HCT116 (cell line): ENCODE results near the gene TXNDC9. TPM values are rescaled to one million over a fixed set of nuclear protein-coding genes. Genes with fewer than 3 reads are reported as not detected.

Source experiments
- ATAC-seq: fragments of 200-7000 bp; cut with Tn5 transposase; 2 replicates; pipeline ENCODE4 v1.9.1; 2020; ENCODE audit warnings: mild to moderate bottlenecking, moderate library complexity
- BruUV-seq: library from RNA; stranded (reverse); fragments of 400-500 nt; replicated peaks from 2 replicates; lab custom pipeline; 2021; lab: Mats Ljungman, UMichigan
- CTCF ChIA-PET: fragments of 300-600 bp; sonication (Branson Sonifier 250); formaldehyde crosslinking; loops from one replicate; lab custom pipeline; 2021; ENCODE audit warnings: antibody characterized with exemption; lab: Charles Lee
- POLR2A ChIA-PET: fragments of 300-600, 350-600 bp; sonication (Branson Sonifier 250); formaldehyde crosslinking; loops from one replicate; lab custom pipeline; 2021; ENCODE audit warnings: antibody characterized with exemption; lab: Charles Lee
- RAD21 ChIA-PET, 2 experiments: fragments of 300-600 bp; sonication (Branson Sonifier 250); formaldehyde crosslinking; loops; one replicate each; lab custom pipeline; 2023; ENCODE audit warnings: low total read pairs in 2 of 2; ENCODE audit not compliant: uncharacterized antibody in 2 of 2, unreplicated experiment in 2 of 2, low non-redundant PET in 1 of 2; lab: Charles Lee
- DNase-seq: peaks from one replicate; pipeline ENCODE4 v3.0.0-alpha.2; 2010; ENCODE audit warnings: low read depth, low spot score
- H2AFZ ChIP-seq: fragments of 200-600 bp; shearing (Covaris generic), sonication (generic); 2 replicates; pipeline ENCODE4 v1.6.1; 2017; ENCODE audit warnings: low read depth, mixed run types, mixed read lengths, antibody characterized with exemption, low read length; ENCODE audit not compliant: poor library complexity, severe bottlenecking
- H3K27ac ChIP-seq: 2 replicates; pipeline ENCODE4 v1.5.1; 2012; ENCODE audit warnings: low read depth, low read length
- H3K27me3 ChIP-seq: fragments of 200-600 bp; sonication (generic); 2 replicates; pipeline ENCODE4 v1.6.1; 2016; ENCODE audit warnings: mixed run types, low read length, mixed read lengths; ENCODE audit not compliant: insufficient read depth
- H3K36me3 ChIP-seq, 2 experiments: fragments of 200-500 bp in 1 of 2; fragments of 200-600 bp in 1 of 2; sonication (Bioruptor generic) in 1 of 2; sonication (generic) in 1 of 2; 2 replicates each; pipeline versions ENCODE4 v1.5.1 to v1.6.1; 2014 to 2016; ENCODE audit warnings: low read length in 2 of 2, inconsistent platforms in 1 of 2, mixed read lengths in 1 of 2, mixed run types in 1 of 2; ENCODE audit not compliant: insufficient read depth in 2 of 2, control insufficient read depth in 1 of 2
- H3K4me1 ChIP-seq, 2 experiments: fragments of 200-600 bp in 1 of 2; sonication (generic) in 1 of 2; 2 replicates each; pipeline versions ENCODE4 v1.5.1 to v1.6.1; 2012 to 2017; ENCODE audit warnings: low read length in 2 of 2, inconsistent platforms in 1 of 2, mild to moderate bottlenecking in 1 of 2, mixed read lengths in 1 of 2, mixed run types in 1 of 2, moderate library complexity in 1 of 2; ENCODE audit not compliant: insufficient read depth in 2 of 2, control insufficient read depth in 1 of 2
- H3K4me2 ChIP-seq: fragments of 200-600 bp; sonication (generic); 2 replicates; pipeline ENCODE4 v1.6.1; 2017; ENCODE audit warnings: mixed run types, low read length, mixed read lengths
- H3K4me3 ChIP-seq, 2 experiments: fragments of 200-600 bp in 1 of 2; sonication (generic) in 1 of 2; replicated peaks in 1 of 2; 2 replicates each; pipeline ENCODE4 v1.5.1; 2011 to 2016; ENCODE audit warnings: low read length in 2 of 2, control low read depth in 1 of 2, low read depth in 1 of 2, mild to moderate bottlenecking in 1 of 2, mixed read lengths in 1 of 2, mixed run types in 1 of 2
- H3K79me2 ChIP-seq: fragments of 200-600 bp; sonication (generic); 2 replicates; pipeline ENCODE4 v1.6.1; 2017; ENCODE audit warnings: mild to moderate bottlenecking, mixed run types, low read length, moderate library complexity, mixed read lengths; ENCODE audit not compliant: insufficient read depth
- H3K9ac ChIP-seq: fragments of 200-600 bp; sonication (generic); 2 replicates; pipeline ENCODE4 v1.6.1; 2016; ENCODE audit warnings: low read length, mixed read lengths
- H3K9me2 ChIP-seq: fragments of 200-600 bp; sonication (generic), shearing (Covaris generic); 2 replicates; pipeline ENCODE4 v1.6.1; 2017; ENCODE audit warnings: mixed run types, mild to moderate bottlenecking, moderate library complexity; ENCODE audit not compliant: insufficient read depth
- H3K9me3 ChIP-seq, 2 experiments: fragments of 200-500 bp in 1 of 2; fragments of 200-600 bp in 1 of 2; sonication (Bioruptor generic) in 1 of 2; sonication (generic) in 1 of 2; 2 replicates each; pipeline ENCODE4 v1.6.1; 2014 to 2017; ENCODE audit warnings: low read length in 2 of 2, mixed read lengths in 2 of 2, inconsistent platforms in 1 of 2, low read depth in 1 of 2, mild to moderate bottlenecking in 1 of 2, mixed run types in 1 of 2, moderate library complexity in 1 of 2; ENCODE audit not compliant: control insufficient read depth in 1 of 2, insufficient read depth in 1 of 2
- H4K20me1 ChIP-seq: fragments of 200-600 bp; sonication (generic), shearing (Covaris generic); 2 replicates; pipeline ENCODE4 v1.6.1; 2017; ENCODE audit warnings: mixed run types, mild to moderate bottlenecking, moderate library complexity; ENCODE audit not compliant: insufficient read depth
- ATF3 ChIP-seq: IDR thresholded peaks from 2 replicates; pipeline ENCODE4 v1.6.1; 2012
- CBX3 ChIP-seq: IDR thresholded peaks from 2 replicates; pipeline ENCODE4 v1.6.1; 2012; ENCODE audit warnings: low read depth
- CEBPB ChIP-seq: IDR thresholded peaks from 2 replicates; pipeline ENCODE4 v1.6.1; 2012; ENCODE audit warnings: low read depth
- EZH2 ChIP-seq: fragments of 200-600 bp; sonication (generic); IDR thresholded peaks from 2 replicates; pipeline ENCODE4 v1.6.1; 2017; ENCODE audit warnings: antibody characterized with exemption, mixed run types
- EZH2phosphoT487 ChIP-seq: fragments of 200-600 bp; IDR thresholded peaks from 2 replicates; pipeline ENCODE4 v1.6.1; 2018; ENCODE audit warnings: antibody characterized with exemption, borderline replicate concordance
- FOSL1 ChIP-seq: IDR thresholded peaks from 2 replicates; pipeline ENCODE4 v1.6.1; 2012; ENCODE audit warnings: low read depth
- JUND ChIP-seq: IDR thresholded peaks from 2 replicates; pipeline ENCODE4 v1.6.1; 2012
- MAX ChIP-seq: IDR thresholded peaks from 2 replicates; pipeline ENCODE4 v1.6.1; 2012
- POLR2A ChIP-seq: IDR thresholded peaks from 2 replicates; pipeline ENCODE4 v1.7.0; 2011; ENCODE audit warnings: borderline replicate concordance; ENCODE audit not compliant: insufficient read depth, insufficient read length; ENCODE audit errors: extremely low read depth
- RAD21 ChIP-seq: IDR thresholded peaks from 2 replicates; pipeline ENCODE4 v1.6.1; 2012; ENCODE audit warnings: low read depth, mild to moderate bottlenecking
- REST ChIP-seq: IDR thresholded peaks from 2 replicates; pipeline ENCODE4 v1.6.1; 2012; ENCODE audit warnings: low read depth
- SIN3A ChIP-seq: IDR thresholded peaks from 2 replicates; pipeline ENCODE4 v1.6.1; 2012; ENCODE audit warnings: low read depth
- SP1 ChIP-seq: IDR thresholded peaks from 2 replicates; pipeline ENCODE4 v1.6.1; 2012; ENCODE audit warnings: low read depth
- SRF ChIP-seq: IDR thresholded peaks from 2 replicates; pipeline ENCODE4 v1.6.1; 2012; ENCODE audit warnings: low read depth
- TCF7L2 ChIP-seq: IDR thresholded peaks from 2 replicates; pipeline ENCODE4 v1.7.0; 2011; ENCODE audit warnings: borderline replicate concordance, inconsistent platforms; ENCODE audit not compliant: insufficient read depth, insufficient read length; ENCODE audit errors: extremely low read depth
- ZBTB33 ChIP-seq: IDR thresholded peaks from 2 replicates; pipeline ENCODE4 v1.6.1; 2011; ENCODE audit warnings: mild to moderate bottlenecking, low read length, moderate library complexity; ENCODE audit not compliant: insufficient replicate concordance; ENCODE audit errors: extremely low read depth
- ZNF274 ChIP-seq: fragments of 200-500 bp; sonication (Bioruptor generic); IDR thresholded peaks from 2 replicates; pipeline ENCODE4 v1.6.1; 2014; ENCODE audit warnings: mild to moderate bottlenecking, low read depth, low read length, inconsistent platforms
- intact Hi-C: fragments of 100-400 bp; cut with micrococcal nuclease; formaldehyde crosslinking; loops from 2 replicates; pipeline ENCODE4 v1.10.0; 2022
- total RNA-seq: library from RNA; stranded (reverse); gene quantifications from one replicate; pipeline ENCODE4 v1.2.1, GENCODE V29; 2021; ENCODE audit not compliant: unreplicated experiment
- TF ChIP-seq, protein P1 (sequence below), 3 experiments: fragments of 200-600 bp in 1 of 3; sonication (generic) in 1 of 3; IDR thresholded peaks in 2 of 3; conservative IDR thresholded peaks in 1 of 3; 2 replicates each; pipeline ENCODE4 v1.5.1; 2012 to 2017; ENCODE audit warnings: low read depth in 2 of 3, low read length in 2 of 3, antibody characterized with exemption in 1 of 3, borderline replicate concordance in 1 of 3, control low read depth in 1 of 3, mild to moderate bottlenecking in 1 of 3, mixed read lengths in 1 of 3, mixed run types in 1 of 3, moderate library complexity in 1 of 3; ENCODE audit not compliant: insufficient read depth in 1 of 3

TXNDC9 gene
- total RNA-seq, 1 experiment from 2014 or later, result 18.3 TPM

GRCh38 chr2:99376254-99376864 lies 40.2 kb upstream of the TXNDC9 start:
- Histone ChIP-seq H3K79me2 (peaks cover 44% of the 10 kb centered on the region), H3K9ac (no peak overlapping the region), H3K4me1 (no peaks in the 10 kb centered on the region), H3K9me2 (no peaks in the 10 kb centered on the region), H3K36me3 (peaks cover 39 to 47% of the 10 kb centered on the region in 2 experiments), H3K27me3 (no peaks in the 10 kb centered on the region), H2AFZ (no peak overlapping the region), H3K4me3 (no peak overlapping the region), H3K27ac (no peak overlapping the region), H3K9me3 (no peaks in the 10 kb centered on the region), H4K20me1 (no peaks in the 10 kb centered on the region), H3K4me2 (no peak overlapping the region)
- POLR2A ChIA-PET, result no interaction called here
- TF ChIP-seq EZH2, result no peak
- TF ChIP-seq ATF3, result no peak
- TF ChIP-seq CBX3, result no peak
- no peak for TF ChIP-seq CEBPB
- TF ChIP-seq FOSL1, result no peak
- TF ChIP-seq SIN3A, result no peak
- TF ChIP-seq EZH2phosphoT487, result no peak
- TF ChIP-seq, protein P1, sequence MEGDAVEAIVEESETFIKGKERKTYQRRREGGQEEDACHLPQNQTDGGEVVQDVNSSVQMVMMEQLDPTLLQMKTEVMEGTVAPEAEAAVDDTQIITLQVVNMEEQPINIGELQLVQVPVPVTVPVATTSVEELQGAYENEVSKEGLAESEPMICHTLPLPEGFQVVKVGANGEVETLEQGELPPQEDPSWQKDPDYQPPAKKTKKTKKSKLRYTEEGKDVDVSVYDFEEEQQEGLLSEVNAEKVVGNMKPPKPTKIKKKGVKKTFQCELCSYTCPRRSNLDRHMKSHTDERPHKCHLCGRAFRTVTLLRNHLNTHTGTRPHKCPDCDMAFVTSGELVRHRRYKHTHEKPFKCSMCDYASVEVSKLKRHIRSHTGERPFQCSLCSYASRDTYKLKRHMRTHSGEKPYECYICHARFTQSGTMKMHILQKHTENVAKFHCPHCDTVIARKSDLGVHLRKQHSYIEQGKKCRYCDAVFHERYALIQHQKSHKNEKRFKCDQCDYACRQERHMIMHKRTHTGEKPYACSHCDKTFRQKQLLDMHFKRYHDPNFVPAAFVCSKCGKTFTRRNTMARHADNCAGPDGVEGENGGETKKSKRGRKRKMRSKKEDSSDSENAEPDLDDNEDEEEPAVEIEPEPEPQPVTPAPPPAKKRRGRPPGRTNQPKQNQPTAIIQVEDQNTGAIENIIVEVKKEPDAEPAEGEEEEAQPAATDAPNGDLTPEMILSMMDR (IDR thresholded peaks at IDR 0.05 in 2 of 3, conservative IDR thresholded peaks at IDR 0.05 in 1 of 3; ENCODE audit: borderline replicate concordance in 1 of 3, insufficient read depth in 1 of 3, low read depth in 2 of 3, low read length in 2 of 3), result no peak
- no peak for TF ChIP-seq TCF7L2
- TF ChIP-seq MAX, result no peak
- TF ChIP-seq SRF, result no peak
- no peak for TF ChIP-seq ZNF274
- TF ChIP-seq ZBTB33, result no peak
- TF ChIP-seq REST, result no peak
- TF ChIP-seq SP1, result no peak
- no peak for TF ChIP-seq JUND
- no peak for TF ChIP-seq RAD21
- no peak for TF ChIP-seq POLR2A
- RAD21 ChIA-PET, result no interaction called here
- DNase-seq (no peak), ATAC-seq (no peak)
- CTCF ChIA-PET, result no interaction called here
- BruUV-seq, result no TSS peak
- intact Hi-C loops, result no loop called here
